GM18526 (cell line): ENCODE measurements around the gene GAA.
A peak's percentile ranks its signal among the peaks of the same experiment; 100 is the strongest.

Source experiments
- POLR2A ChIP-seq: IDR thresholded peaks from 3 replicates; pipeline ENCODE4 v1.6.1; 2011; ENCODE audit not compliant: insufficient read length; ENCODE audit errors: extremely low read depth

Gene GAA

GRCh38 chr17:80101011-80101945, at the start of gene GAA:
GAA (plus strand) TSS chr17:80101581; CDS start chr17:80104587, 3,006 bp downstream.
- peak; percentile 75 for TF ChIP-seq POLR2A

- no peak for TF ChIP-seq POLR2A
Observed at GRCh38 chr17:80051681-80052080, 49.7 kb upstream of the GAA start.

- TF ChIP-seq POLR2A = no peak
Observed at GRCh38 chr17:80053102-80053501, 48.3 kb upstream of the GAA start.

- no peak for TF ChIP-seq POLR2A
Observed at GRCh38 chr17:80055597-80055996, 45.8 kb upstream of the GAA start.

- TF ChIP-seq POLR2A = no peak
Observed at GRCh38 chr17:80058311-80058955, 42.9 kb upstream of the GAA start.

- no peak for TF ChIP-seq POLR2A
Observed at GRCh38 chr17:80060644-80061043, 40.7 kb upstream of the GAA start.

GRCh38 chr17:80061421-80061820, 40.0 kb upstream of the GAA start:
- TF ChIP-seq POLR2A = no peak

GRCh38 chr17:80063830-80064585, 37.4 kb upstream of the GAA start:
- TF ChIP-seq POLR2A = no peak

- TF ChIP-seq POLR2A = no peak
Observed at GRCh38 chr17:80064696-80065095, 36.7 kb upstream of the GAA start.

- TF ChIP-seq POLR2A = no peak
Observed at GRCh38 chr17:80065478-80066170, 35.8 kb upstream of the GAA start.

GRCh38 chr17:80067393-80067986, 33.9 kb upstream of the GAA start:
- no peak for TF ChIP-seq POLR2A

GRCh38 chr17:80068301-80069222, 32.8 kb upstream of the GAA start:
- no peak for TF ChIP-seq POLR2A

GRCh38 chr17:80070375-80071115, 30.8 kb upstream of the GAA start:
- no peak for TF ChIP-seq POLR2A

GRCh38 chr17:80071116-80071841, 30.1 kb upstream of the GAA start:
- TF ChIP-seq POLR2A = no peak
